ENCODE data around the gene SEMA4G. TPM values are rescaled to one million over a fixed set of nuclear protein-coding genes. Genes with fewer than 3 reads are reported as not detected.

The SEMA4G gene
- total RNA-seq, 2 donors from 2014 or later, result 3.4 to 4.0 TPM

DNA sequence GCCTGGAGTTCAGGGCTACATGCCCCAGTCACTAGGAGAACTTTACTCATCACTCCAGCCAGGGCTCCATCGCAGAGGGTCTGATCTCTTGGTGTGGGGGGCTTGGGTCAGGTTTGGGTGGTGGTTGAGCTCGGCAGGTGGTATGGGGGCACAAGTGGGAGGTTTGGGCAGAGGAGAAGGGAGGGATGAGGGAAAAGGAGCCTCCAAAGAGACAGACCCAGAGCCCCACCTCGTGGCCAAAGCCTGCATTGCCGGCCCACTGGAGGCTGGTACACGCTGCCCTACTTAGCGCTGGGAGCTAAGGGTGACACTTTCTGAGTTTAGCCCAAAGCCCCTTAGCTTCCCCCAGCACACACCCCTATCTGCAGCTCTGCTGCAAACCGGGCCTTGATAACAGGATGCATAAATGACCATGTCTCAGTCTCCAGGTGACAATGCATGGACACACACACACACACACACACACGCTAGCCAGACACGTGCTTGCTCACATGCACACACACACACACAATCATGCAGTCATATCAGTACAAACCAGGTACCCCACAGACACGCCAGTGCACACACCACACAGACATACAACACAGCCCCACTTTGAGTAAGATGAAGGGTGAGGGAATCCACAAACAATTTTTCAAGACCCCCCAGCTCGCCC is 45.1 kb downstream of the SEMA4G start:
- H3K4me3 ChIP-seq, result no peak overlapping the region

DNA sequence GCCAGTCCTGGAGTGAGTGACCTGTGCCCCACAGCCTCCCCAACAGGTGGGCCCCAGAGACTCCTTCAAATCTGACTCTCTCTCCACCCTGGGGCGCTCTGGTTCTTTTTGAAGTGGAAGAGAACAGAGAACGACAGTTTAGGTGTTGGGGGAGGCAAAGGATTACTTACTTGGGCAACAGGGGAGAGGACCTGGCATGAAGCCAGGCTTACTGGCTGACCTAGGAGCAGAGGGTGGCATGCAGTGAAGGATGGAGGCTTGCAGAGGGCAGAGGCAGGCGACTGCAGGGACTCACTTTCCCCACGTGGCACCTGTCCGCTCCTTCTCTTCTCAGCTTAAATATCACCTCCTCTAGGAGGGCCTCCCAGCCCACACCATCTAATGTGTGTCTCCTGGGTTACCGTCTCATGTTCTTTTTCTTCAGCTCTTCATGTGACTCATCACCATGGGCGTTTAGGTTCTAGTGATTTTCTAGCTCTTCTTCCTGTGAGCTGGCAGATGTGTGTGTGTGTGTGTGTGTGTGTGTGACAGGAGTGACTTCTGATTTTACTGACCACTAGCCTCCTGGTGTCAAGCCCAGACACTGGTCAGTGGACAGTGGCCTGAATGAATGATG is 45.8 kb downstream of the SEMA4G start:
- TF ChIP-seq, protein P1, sequence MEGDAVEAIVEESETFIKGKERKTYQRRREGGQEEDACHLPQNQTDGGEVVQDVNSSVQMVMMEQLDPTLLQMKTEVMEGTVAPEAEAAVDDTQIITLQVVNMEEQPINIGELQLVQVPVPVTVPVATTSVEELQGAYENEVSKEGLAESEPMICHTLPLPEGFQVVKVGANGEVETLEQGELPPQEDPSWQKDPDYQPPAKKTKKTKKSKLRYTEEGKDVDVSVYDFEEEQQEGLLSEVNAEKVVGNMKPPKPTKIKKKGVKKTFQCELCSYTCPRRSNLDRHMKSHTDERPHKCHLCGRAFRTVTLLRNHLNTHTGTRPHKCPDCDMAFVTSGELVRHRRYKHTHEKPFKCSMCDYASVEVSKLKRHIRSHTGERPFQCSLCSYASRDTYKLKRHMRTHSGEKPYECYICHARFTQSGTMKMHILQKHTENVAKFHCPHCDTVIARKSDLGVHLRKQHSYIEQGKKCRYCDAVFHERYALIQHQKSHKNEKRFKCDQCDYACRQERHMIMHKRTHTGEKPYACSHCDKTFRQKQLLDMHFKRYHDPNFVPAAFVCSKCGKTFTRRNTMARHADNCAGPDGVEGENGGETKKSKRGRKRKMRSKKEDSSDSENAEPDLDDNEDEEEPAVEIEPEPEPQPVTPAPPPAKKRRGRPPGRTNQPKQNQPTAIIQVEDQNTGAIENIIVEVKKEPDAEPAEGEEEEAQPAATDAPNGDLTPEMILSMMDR (IDR thresholded peaks at IDR 0.05), result no peak
- H3K9me3 ChIP-seq, result no peaks in the 10 kb centered on the region
- no peaks in the 10 kb centered on the region for H3K36me3 ChIP-seq
- H3K4me1 ChIP-seq, result peaks cover 0 to 32% of the 10 kb centered on the region in 2 donors
- H3K27ac ChIP-seq, result no peak overlapping the region
- no peaks in the 10 kb centered on the region for H3K27me3 ChIP-seq
- no peak overlapping the region for H3K4me3 ChIP-seq
- DNase-seq (ENCODE audit: low spot score), result no peak

More for the DNA sequence above, 45.1 kb downstream of the SEMA4G start:
- H3K4me1 ChIP-seq, result peaks cover 0 to 32% of the 10 kb centered on the region in 2 donors
- no peaks in the 10 kb centered on the region for H3K9me3 ChIP-seq
- TF ChIP-seq, protein P1 (IDR thresholded peaks at IDR 0.05), result peak; percentile 78 to 93
- H3K36me3 ChIP-seq, result no peaks in the 10 kb centered on the region
- peak; percentile 87 for DNase-seq (ENCODE audit: low spot score)
- H3K27me3 ChIP-seq, result no peaks in the 10 kb centered on the region
- no peak overlapping the region for H3K27ac ChIP-seq

DNA sequence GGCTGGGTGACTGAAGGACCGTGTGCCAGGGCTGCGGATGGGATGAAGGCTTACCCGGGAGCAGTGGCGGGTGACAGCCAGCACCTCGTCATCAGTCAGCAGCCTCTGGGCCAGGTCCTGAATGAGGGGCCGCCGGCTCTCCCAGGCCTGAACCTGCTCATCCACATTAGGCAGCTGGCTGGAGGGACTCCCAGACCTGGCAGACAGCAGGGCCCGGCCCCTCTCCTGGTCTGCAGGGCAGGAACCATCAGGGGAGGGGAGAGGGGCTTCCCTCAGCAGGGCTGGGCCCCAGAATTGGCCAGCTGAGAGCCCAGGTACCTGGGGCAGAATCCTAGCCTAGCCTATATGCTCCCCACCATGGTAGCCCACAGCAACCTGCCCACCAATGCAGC is 46.3 kb downstream of the SEMA4G start:
- H3K36me3 ChIP-seq, result no peaks in the 10 kb centered on the region
- no peaks in the 10 kb centered on the region for H3K9me3 ChIP-seq
- TF ChIP-seq, protein P1 (IDR thresholded peaks at IDR 0.05), result no peak
- no peaks in the 10 kb centered on the region for H3K27me3 ChIP-seq
- peaks cover 0 to 32% of the 10 kb centered on the region in 2 donors for H3K4me1 ChIP-seq
- no peak overlapping the region for H3K4me3 ChIP-seq
- no peak for DNase-seq (ENCODE audit: low spot score)
- H3K27ac ChIP-seq, result no peak overlapping the region

DNA sequence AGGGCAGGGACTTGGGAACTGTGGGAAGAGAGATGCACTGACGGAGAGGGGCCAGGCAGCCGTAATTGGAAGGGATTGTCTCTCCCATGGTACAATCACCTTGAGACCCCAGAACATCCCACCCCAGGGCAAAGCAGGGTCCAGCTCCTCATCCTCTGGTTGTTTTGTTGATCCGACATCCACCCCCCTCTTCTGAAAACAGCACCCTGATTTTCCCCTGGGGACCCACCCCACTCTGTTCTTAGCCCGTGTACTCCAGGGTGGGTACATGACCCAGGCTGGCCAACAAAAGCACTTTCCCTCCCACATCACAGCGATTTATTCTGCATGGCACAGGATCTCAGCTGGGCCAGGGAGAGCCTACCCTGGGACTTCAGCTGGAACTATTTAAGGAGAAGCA is 47.5 kb downstream of the SEMA4G start:
- Histone ChIP-seq H3K4me1 (peaks cover 0 to 30% of the 10 kb centered on the region in 2 donors), H3K36me3 (no peaks in the 10 kb centered on the region), H3K27ac (no peak overlapping the region), H3K4me3 (no peak overlapping the region), H3K27me3 (no peaks in the 10 kb centered on the region), H3K9me3 (no peaks in the 10 kb centered on the region)
- TF ChIP-seq, protein P1 (IDR thresholded peaks at IDR 0.05), result no peak
- DNase-seq (ENCODE audit: low spot score), result no peak

DNA sequence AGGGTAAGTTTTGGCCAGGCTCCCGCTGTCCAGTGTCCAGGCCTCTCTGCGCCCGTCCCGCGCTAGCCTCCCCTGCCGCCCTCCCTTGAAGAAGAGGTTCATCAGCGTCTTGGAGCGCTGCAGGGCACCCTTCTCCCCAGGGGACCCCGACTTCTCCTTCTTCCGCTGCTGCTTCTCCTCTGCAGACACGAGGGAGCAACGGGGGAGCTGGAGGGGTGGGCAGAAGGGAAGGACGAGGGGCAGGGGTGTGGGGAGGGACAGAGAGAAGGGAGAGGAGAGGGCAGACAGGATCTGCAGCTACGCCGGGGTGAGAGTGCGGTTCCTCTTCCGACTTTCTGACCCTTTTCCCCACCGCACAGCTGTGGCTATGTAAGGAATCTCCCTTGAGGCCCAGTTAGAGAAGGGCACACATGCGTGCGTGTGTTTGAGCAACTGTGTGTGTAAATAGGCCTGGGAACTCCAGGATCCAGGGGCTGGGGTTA is 48.9 kb downstream of the SEMA4G start:
- Histone ChIP-seq H3K27me3 (no peaks in the 10 kb centered on the region), H3K4me3 (no peak overlapping the region), H3K4me1 (peaks cover 0 to 16% of the 10 kb centered on the region in 2 donors), H3K36me3 (no peaks in the 10 kb centered on the region), H3K9me3 (no peaks in the 10 kb centered on the region), H3K27ac (no peak overlapping the region)
- no peak for DNase-seq (ENCODE audit: low spot score)
- TF ChIP-seq, protein P1 (IDR thresholded peaks at IDR 0.05), result no peak
